Endothelial cell of umbilical vein (primary cell): ENCODE measurements around the gene FGF12. TPM values are rescaled to one million over a fixed set of nuclear protein-coding genes. Genes with fewer than 3 reads are reported as not detected.

ENCODE experiments used
- BruUV-seq: library from RNA; stranded (reverse); fragments of 400-500 nt; replicated peaks from 2 replicates; lab custom pipeline; 2021; lab: Mats Ljungman, UMichigan
- CTCF ChIA-PET: fragments of 300-600, 350-600 bp; sonication (Branson Sonifier 250); formaldehyde crosslinking; loops from one replicate; lab custom pipeline; 2021; ENCODE audit warnings: antibody characterized with exemption, inconsistent platforms; lab: Charles Lee
- POLR2A ChIA-PET: fragments of 300-600, 350-600 bp; sonication (Branson Sonifier 250); formaldehyde crosslinking; loops from one replicate; lab custom pipeline; 2021; ENCODE audit warnings: antibody characterized with exemption, inconsistent platforms; lab: Charles Lee
- DNase-seq: peaks from one replicate; pipeline ENCODE4 v3.0.0-alpha.2; 2011; ENCODE audit warnings: low read depth, low spot score
- FAIRE-seq: peaks from 2 replicates; lab custom pipeline; 2011; peaks lifted over from hg19 to GRCh38; lab: Jason Lieb, UNC
- H2AFZ ChIP-seq: 2 replicates; pipeline ENCODE4 v1.6.0; 2012; ENCODE audit warnings: low read depth, low read length, control low read depth, inconsistent platforms
- H3K27ac ChIP-seq: 2 replicates; pipeline ENCODE4 v1.5.1; 2011; ENCODE audit warnings: low read depth, mild to moderate bottlenecking, control low read depth, low read length, moderate library complexity; ENCODE audit not compliant: insufficient read depth
- H3K27me3 ChIP-seq, 2 experiments: 2 replicates each; pipeline versions ENCODE4 v1.6.0 to v1.6.1; 2011; ENCODE audit warnings: low read length in 2 of 2, mixed read lengths in 1 of 2; ENCODE audit not compliant: control insufficient read depth in 2 of 2, insufficient read depth in 2 of 2
- H3K36me3 ChIP-seq, 2 experiments: 2 replicates in 1 of 2; 3 replicates in 1 of 2; pipeline ENCODE4 v1.5.1; 2011; ENCODE audit warnings: low read length in 2 of 2, mild to moderate bottlenecking in 1 of 2, moderate library complexity in 1 of 2; ENCODE audit not compliant: control insufficient read depth in 2 of 2, insufficient read depth in 2 of 2; ENCODE audit errors: extremely low read depth in 1 of 2
- H3K4me1 ChIP-seq: 3 replicates; pipeline ENCODE4 v1.5.1; 2011; ENCODE audit warnings: mild to moderate bottlenecking, low read length; ENCODE audit not compliant: control insufficient read depth, insufficient read depth; ENCODE audit errors: extremely low read depth
- H3K4me2 ChIP-seq: 2 replicates; pipeline ENCODE4 v1.6.1; 2011; ENCODE audit warnings: low read length, control low read depth, mixed read lengths; ENCODE audit not compliant: insufficient read depth
- H3K4me3 ChIP-seq, 3 experiments: fragments of 200-600 bp in 1 of 3; sonication (generic), shearing (Covaris generic) in 1 of 3; replicated peaks in 1 of 3; 2 replicates each; pipeline ENCODE4 v1.5.1; 2011 to 2016; ENCODE audit warnings: control low read depth in 3 of 3, low read length in 3 of 3, mild to moderate bottlenecking in 2 of 3, inconsistent platforms in 1 of 3, low read depth in 1 of 3, moderate library complexity in 1 of 3; ENCODE audit not compliant: insufficient read depth in 1 of 3
- H3K79me2 ChIP-seq: 2 replicates; pipeline ENCODE4 v1.6.0; 2012; ENCODE audit warnings: low read length, inconsistent platforms; ENCODE audit not compliant: control insufficient read depth, insufficient read depth
- H3K9ac ChIP-seq: replicated peaks from 2 replicates; pipeline ENCODE3; 2011; ENCODE audit warnings: low read length, control low read depth; ENCODE audit not compliant: insufficient read depth; ENCODE audit errors: extremely low read depth
- H3K9me1 ChIP-seq: replicated peaks from 3 replicates; pipeline ENCODE4 v1.6.0; 2011; ENCODE audit warnings: mild to moderate bottlenecking, low read length; ENCODE audit not compliant: control insufficient read depth, insufficient read depth; ENCODE audit errors: extremely low read depth
- H3K9me3 ChIP-seq: replicated peaks from 2 replicates; pipeline ENCODE4 v1.5.1; 2012; ENCODE audit warnings: low read length, inconsistent platforms; ENCODE audit not compliant: control insufficient read depth, insufficient read depth
- H4K20me1 ChIP-seq: replicated peaks from 2 replicates; pipeline ENCODE3; 2011; ENCODE audit warnings: mild to moderate bottlenecking, low read length; ENCODE audit not compliant: control insufficient read depth, insufficient read depth; ENCODE audit errors: extremely low read depth
- EZH2 ChIP-seq: IDR thresholded peaks from 2 replicates; pipeline ENCODE4 v1.6.1; 2012; ENCODE audit warnings: borderline replicate concordance, low read depth, mild to moderate bottlenecking, moderate library complexity, low read length, inconsistent platforms; ENCODE audit not compliant: severe bottlenecking
- FOS ChIP-seq: IDR thresholded peaks from 2 replicates; pipeline ENCODE4 v1.6.1; 2011; ENCODE audit warnings: mild to moderate bottlenecking, low read length, moderate library complexity, borderline replicate concordance; ENCODE audit not compliant: insufficient read depth
- GATA2 ChIP-seq: IDR thresholded peaks from 2 replicates; pipeline ENCODE4 v1.7.0; 2011; ENCODE audit warnings: low read depth, mild to moderate bottlenecking, moderate library complexity, mixed read lengths, low read length; ENCODE audit not compliant: insufficient read length, insufficient read depth
- JUN ChIP-seq: IDR thresholded peaks from 2 replicates; pipeline ENCODE4 v1.6.1; 2011; ENCODE audit warnings: borderline replicate concordance, low read depth; ENCODE audit not compliant: insufficient read length, insufficient read depth
- MAX ChIP-seq: IDR thresholded peaks from 2 replicates; pipeline ENCODE4 v1.6.1; 2011; ENCODE audit not compliant: insufficient read depth, insufficient read length
- MYC ChIP-seq: IDR thresholded peaks from one replicate; pipeline ENCODE4 v1.6.1; 2011; ENCODE audit warnings: mild to moderate bottlenecking, low read depth, low read length
- POLR2A ChIP-seq: IDR thresholded peaks from 2 replicates; pipeline ENCODE4 v1.6.1; 2012; ENCODE audit warnings: low read depth, mild to moderate bottlenecking, control low read depth, low read length
- POLR2AphosphoS5 ChIP-seq: IDR thresholded peaks from 2 replicates; pipeline ENCODE4 v1.6.1; 2012; ENCODE audit warnings: low read depth, mild to moderate bottlenecking, control low read depth, low read length, moderate library complexity; ENCODE audit not compliant: insufficient read depth
- dilution Hi-C: fragments of 300-500 bp; cut with MboI; formaldehyde crosslinking; loops from one replicate; pipeline ENCODE4 v1.15.0; 2019; ENCODE audit warnings: low sequenced_read_pairs; ENCODE audit not compliant: extremely low pct_ligation_motif_present
- intact Hi-C: fragments of 100-400 bp; cut with micrococcal nuclease; formaldehyde crosslinking; loops from one replicate; pipeline ENCODE4 v1.10.0; 2022
- polyA plus RNA-seq, 4 experiments: library from polyadenylated mRNA; depleted of rRNA in 3 of 4; stranded (reverse) in 3 of 4; unstranded in 1 of 4; fragments of >200 nt; gene quantifications; 2 replicates each; pipeline versions ENCODE4 v1.2.1 to v1.2.3, GENCODE V29; 2011 to 2012; ENCODE audit warnings: missing spikeins in 1 of 4
- total RNA-seq: library from RNA; stranded (reverse); gene quantifications from 2 replicates; pipeline ENCODE4 v1.2.3, GENCODE V29; 2021
- TF ChIP-seq, protein P1 (sequence below), 2 donors: IDR thresholded peaks; 1 replicate in 1 of 2; 2 replicates in 1 of 2; pipeline ENCODE4 v1.5.1; 2011; ENCODE audit warnings: low read length in 2 of 2, mild to moderate bottlenecking in 2 of 2, moderate library complexity in 2 of 2, control low read depth in 1 of 2, inconsistent platforms in 1 of 2, low read depth in 1 of 2; ENCODE audit not compliant: insufficient read depth in 1 of 2; ENCODE audit errors: extremely low read depth in 1 of 2

FGF12 gene
- total and polyA plus RNA-seq, 2 donors (not counting 3 experiments of a cell fraction or from before 2014, with no cell fraction given), result 0.72 to 2.5 TPM

- no peak overlapping the region for H3K9ac ChIP-seq
- no peaks in the 10 kb centered on the region for H3K9me1 ChIP-seq
- H3K4me2 ChIP-seq, result no peak overlapping the region
- H3K36me3 ChIP-seq, result no peaks in the 10 kb centered on the region
- H3K4me3 ChIP-seq, result no peak overlapping the region
- H2AFZ ChIP-seq, result no peak overlapping the region
- no peaks in the 10 kb centered on the region for H4K20me1 ChIP-seq
- no peak for FAIRE-seq
- intact Hi-C loops (no loop called here), dilution Hi-C loops (no loop called here)
- no peaks in the 10 kb centered on the region for H3K9me3 ChIP-seq
- no TSS peak for BruUV-seq
- H3K79me2 ChIP-seq, result no peaks in the 10 kb centered on the region
- no peak for DNase-seq
- no peak for TF ChIP-seq GATA2
- no peak for TF ChIP-seq JUN
- TF ChIP-seq EZH2, result no peak
- TF ChIP-seq MAX, result no peak
- TF ChIP-seq FOS, result no peak
- TF ChIP-seq POLR2AphosphoS5, result no peak
- TF ChIP-seq, protein P1, sequence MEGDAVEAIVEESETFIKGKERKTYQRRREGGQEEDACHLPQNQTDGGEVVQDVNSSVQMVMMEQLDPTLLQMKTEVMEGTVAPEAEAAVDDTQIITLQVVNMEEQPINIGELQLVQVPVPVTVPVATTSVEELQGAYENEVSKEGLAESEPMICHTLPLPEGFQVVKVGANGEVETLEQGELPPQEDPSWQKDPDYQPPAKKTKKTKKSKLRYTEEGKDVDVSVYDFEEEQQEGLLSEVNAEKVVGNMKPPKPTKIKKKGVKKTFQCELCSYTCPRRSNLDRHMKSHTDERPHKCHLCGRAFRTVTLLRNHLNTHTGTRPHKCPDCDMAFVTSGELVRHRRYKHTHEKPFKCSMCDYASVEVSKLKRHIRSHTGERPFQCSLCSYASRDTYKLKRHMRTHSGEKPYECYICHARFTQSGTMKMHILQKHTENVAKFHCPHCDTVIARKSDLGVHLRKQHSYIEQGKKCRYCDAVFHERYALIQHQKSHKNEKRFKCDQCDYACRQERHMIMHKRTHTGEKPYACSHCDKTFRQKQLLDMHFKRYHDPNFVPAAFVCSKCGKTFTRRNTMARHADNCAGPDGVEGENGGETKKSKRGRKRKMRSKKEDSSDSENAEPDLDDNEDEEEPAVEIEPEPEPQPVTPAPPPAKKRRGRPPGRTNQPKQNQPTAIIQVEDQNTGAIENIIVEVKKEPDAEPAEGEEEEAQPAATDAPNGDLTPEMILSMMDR (IDR thresholded peaks at IDR 0.05; ENCODE audit: extremely low read depth in 1 of 2, insufficient read depth in 1 of 2, low read depth in 1 of 2, low read length in 2 of 2), result no peak
- TF ChIP-seq POLR2A, result no peak
- TF ChIP-seq MYC, result no peak
- no peak overlapping the region for H3K27ac ChIP-seq
- POLR2A ChIA-PET, result interaction anchor here (0.7 kb wide), 1 partner anchor 36 kb away, joined by 3 read pairs; no protein-coding TSS in a partner anchor
- H3K27me3 ChIP-seq, result no peaks in the 10 kb centered on the region
- H3K4me1 ChIP-seq, result no peaks in the 10 kb centered on the region
- CTCF ChIA-PET, result no interaction called here
Observed at GRCh38 chr3:192607798-192608197, 119.5 kb downstream of the FGF12 start.
